ENCODE data around the gene KIF3A.

KIF3A gene

DNA sequence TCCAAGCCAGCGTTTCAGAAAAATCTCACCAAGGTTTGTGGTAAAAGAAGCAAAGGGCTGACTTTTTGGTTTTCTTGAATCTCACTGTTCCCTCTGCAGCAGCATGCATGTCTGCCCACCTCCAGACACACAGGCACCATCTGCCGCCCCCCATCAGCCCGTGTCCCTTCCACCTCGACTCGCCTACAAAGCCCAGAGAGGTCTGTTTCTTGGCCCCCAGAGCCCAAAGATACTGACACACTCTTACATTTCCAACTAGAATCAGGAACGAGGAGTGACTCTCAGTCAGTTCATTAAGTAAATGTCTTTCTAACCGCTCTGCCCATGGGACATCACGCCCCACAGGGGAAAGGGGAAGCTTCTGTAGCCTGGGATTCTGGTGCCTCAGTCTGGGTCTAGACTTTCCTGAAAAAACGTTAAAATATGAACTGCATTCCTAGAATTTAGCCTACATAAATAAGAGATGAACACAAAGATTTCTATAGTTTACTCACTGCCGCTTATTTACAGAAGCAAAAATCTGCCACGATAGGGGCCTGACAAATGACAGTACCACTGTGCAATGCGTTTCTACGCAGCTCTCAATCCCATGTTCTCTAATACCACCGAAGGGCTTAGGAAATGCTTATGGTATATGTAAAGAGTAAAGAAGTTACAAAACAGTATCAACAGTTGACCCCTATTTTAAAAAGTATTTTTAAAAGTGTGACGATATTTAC is 59.5 kb downstream of the KIF3A start:
- no peak for DNase-seq (ENCODE audit: low spot score)

DNA sequence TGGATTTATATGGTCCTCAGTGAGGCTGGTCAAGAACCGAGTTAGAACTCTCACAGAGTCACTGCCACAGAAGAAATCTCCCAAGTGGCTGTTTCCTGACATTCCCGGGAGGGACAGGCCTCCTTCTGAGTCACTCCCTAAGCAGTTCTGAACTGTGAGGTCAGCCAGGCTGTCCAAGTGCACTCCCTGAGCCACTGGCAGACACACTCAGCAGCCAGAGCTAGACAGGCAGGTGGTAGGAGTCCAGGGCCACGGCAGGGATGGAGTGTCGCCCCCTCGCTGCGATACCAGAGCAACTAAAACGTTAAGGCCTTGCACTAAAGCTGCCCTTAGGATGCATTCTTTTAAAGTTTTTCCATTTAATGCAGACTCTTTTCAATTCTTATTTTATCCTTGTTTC is 60.2 kb downstream of the KIF3A start:
- DNase-seq (ENCODE audit: low spot score) = peak; percentile 70

DNA sequence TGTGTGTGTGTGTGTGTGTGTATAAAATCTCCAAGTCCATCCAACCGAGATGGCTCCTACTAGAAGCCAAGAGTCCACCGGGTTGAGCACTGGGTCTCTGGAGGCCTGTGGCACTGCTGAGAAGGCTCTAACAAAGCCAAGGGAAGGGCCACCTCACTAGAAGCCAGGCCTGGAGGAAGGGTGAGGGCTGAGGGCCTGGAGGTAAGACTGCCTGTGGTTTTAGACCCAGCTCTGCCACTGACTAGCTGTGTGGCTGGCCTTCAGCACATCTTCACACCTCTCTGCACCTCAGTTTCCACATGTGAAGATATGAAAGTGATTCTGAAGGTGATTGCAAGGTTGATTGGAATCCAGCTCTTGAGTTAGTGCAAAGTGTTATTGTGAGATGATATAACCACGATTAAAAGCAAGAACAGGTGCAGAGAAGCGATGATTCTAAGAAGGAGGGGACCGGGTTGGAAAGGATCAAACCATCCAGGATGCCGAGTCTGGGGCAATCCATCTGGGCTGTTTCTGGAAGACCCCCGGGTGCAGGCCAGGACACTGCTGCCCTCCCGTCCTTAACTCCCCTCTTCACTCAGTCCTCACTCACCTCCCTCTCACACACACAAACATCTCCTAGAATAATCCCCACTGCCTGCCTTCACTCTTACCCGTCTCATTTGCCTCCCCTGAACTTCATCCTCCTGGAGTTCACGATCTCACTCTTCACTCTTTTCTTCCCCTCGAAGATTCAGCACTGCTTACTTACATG is 61.2 kb downstream of the KIF3A start:
- no peak for DNase-seq (ENCODE audit: low spot score)

DNA sequence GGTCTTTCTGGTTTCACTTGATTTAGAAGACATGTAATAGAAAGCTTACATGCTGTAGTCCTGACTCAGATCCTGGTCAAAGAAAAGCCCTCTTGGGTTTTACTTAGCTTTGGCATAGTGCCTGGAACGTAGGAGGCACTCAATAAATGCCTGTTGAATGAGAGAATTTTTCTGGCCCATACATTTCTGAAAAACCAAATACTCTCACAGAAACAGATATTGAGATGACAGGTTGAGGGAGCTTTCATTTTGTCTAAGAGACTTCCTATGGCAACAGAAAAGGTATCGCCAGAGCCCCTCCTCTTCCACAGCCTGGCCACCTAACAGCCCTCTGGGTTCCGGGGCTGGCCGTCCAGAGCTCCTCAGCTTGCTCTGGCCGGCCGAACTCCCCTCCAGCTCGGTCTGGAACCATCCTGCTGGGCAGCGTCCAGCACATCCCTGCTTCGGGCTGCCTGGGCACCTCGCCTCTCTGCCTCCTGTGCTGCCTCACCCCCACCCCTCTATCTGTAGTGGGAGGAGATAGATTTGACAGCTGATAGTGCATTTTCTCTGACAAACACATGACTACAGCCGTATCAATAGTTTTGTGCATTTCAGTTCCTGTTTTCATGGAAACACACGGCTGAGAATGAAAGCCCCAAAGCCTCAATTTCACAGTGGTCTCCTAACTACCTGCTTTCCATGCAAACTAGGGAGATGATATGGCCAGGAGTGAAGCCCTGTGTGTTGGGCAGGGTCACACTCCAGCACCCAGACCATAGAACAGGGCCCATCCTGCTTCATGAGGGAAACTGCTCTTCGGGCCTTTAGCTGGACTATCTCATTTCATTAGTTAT is 62.5 kb downstream of the KIF3A start:
- no peak for DNase-seq (ENCODE audit: low spot score)

DNA sequence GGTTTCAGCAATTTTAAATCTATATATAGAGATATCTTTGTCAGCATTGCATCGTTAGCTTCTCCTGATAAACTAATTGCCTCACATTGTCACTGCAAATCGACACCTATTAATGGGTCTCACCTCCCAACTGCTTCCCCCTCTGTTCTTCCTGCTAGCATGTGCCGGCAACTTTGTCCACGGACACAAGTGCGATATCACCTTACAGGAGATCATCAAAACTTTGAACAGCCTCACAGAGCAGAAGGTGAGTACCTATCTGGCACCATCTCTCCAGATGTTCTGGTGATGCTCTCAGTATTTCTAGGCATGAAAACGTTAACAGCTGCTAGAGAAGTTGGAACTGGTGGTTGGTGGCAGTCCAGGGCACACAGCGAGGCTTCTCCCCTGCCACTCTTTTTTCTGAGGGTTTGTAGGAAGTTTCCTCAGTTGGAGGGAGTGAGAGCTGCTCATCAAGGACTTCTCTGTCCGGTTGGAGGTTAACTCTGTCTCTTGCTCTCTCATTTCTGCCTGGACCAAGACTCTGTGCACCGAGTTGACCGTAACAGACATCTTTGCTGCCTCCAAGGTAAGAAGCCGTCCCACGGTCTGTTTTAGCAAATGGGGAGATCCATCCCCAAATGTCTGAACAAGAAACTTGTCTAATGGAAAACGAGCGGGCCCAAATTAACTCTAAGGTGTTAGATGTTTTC is 63.3 kb downstream of the KIF3A start, which contains the start of gene IL4:
TSS of gene IL4 (plus strand) at position 51 of the 692 bp plus-strand sequence. CDS start at position 113, 62 bp downstream.
- no peak for DNase-seq (ENCODE audit: low spot score)

DNA sequence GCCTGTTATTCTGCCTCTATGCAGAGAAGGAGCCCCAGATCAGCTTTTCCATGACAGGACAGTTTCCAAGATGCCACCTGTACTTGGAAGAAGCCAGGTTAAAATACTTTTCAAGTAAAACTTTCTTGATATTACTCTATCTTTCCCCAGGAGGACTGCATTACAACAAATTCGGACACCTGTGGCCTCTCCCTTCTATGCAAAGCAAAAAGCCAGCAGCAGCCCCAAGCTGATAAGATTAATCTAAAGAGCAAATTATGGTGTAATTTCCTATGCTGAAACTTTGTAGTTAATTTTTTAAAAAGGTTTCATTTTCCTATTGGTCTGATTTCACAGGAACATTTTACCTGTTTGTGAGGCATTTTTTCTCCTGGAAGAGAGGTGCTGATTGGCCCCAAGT is 63.9 kb downstream of the KIF3A start:
- no peak for DNase-seq (ENCODE audit: low spot score)

DNA sequence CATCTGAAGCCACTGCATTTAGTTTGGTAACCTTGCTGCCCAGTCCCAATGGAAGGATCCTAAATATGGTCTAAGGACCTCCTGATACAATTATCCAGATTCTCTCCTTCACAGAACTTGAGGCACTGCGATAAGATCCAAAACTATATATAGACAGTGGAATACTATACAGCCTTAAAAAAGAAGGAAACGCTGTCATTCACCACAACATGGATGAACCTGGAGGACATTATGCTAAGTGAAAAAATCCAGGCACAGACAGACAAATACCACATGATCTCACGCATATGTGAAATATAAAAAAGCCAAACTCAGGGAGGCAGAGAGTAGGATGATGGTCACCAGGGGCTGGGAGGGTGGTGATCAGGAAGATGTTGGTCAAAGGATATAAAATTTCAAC is 66.3 kb downstream of the KIF3A start:
- no peak for DNase-seq (ENCODE audit: low spot score)

DNA sequence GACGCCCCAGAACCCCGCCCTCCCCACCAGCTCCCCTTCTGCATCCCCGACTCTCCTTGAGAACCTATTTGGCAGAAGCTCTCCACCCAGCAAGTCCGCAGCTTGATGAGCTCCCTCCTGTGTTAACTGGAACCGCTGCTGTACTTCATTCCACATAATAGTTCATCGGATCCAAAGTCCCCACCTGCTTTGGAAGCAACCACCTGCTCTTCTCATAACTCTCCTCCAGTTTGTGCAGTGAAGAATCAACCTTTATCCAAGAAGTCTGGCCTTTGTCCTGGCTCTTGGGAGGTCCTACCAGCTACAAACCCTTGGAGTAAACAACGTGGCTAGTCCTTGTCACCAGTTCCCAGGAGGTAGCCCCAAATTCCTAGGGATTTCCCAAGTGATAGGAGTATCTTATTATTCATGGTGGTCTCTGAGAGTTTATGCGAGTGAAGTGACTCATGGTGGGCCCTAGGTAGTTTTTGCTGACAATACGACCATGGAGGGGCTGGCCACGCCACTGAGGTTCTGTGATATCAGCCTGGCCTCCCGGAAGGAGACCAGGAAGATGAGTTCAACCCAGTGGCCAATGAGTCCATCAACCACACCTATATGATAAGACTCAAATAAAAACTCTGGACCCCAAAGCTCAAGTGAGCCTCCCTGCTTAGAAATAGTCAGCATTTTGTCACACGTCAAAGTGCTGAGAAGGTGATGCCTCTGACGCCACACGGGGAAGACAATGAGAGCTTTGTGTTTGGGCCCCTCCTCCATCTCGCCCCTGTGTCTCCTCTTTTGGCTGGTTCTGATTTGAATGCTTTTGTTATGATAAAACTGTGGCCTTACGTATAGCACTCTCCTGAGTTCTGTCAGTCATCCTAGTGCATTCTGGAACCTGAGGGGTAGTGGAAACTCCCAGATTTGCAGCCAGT is 67.1 kb downstream of the KIF3A start:
- DNase-seq (ENCODE audit: low spot score) = no peak

DNA sequence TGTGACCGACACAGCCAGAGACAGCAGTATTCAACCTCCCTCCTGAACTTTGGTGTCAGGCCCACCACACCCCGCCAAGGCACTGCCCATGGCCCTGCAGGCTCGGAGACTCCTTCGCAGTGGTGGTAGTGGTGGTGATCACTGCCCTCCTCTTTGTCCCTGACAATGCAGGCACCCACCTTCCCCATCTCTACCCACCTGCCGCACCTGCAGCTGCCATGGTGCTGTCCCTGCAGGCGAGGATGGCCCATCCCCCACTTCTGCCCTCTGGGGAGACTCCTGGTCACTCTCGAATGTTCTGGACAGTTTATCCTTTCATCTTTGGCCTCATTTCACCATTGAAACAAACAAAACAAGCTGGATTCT is 67.9 kb downstream of the KIF3A start:
- no peak for DNase-seq (ENCODE audit: low spot score)

DNA sequence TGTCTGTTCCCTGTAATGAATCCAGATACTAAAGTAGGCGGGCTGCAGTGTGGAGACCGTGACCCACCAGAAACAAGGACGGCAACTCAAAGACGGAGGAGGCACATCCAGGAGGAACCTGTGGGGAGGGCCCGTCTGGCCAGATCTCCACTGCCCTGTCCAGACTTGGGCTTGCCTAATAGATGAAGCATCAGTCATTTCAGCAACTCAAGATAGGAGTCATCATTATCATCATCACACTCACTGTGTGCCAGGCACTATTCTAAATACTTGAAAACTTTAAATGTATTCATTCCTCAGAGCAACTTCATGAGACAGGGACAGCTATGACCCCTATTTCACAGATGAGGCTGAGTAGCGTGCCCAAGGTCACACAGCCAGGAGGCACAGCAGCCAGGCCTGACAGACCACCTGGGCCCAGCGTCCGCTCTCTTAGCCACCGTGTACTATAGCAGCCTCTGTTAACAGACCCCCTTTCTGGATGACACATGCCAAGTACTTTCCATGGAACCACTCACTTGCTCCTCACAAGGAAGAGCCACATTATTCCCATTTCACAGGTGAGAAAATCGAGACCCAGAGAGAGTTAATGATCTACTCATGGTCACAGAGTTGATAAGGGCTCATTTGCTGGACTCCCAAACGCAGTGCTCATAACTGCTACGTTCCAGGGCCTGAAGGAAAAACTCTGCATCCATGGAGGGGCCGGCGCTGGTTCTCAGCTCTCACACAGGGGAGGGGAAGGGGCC is 68.5 kb downstream of the KIF3A start:
- no peak for DNase-seq (ENCODE audit: low spot score)

DNA sequence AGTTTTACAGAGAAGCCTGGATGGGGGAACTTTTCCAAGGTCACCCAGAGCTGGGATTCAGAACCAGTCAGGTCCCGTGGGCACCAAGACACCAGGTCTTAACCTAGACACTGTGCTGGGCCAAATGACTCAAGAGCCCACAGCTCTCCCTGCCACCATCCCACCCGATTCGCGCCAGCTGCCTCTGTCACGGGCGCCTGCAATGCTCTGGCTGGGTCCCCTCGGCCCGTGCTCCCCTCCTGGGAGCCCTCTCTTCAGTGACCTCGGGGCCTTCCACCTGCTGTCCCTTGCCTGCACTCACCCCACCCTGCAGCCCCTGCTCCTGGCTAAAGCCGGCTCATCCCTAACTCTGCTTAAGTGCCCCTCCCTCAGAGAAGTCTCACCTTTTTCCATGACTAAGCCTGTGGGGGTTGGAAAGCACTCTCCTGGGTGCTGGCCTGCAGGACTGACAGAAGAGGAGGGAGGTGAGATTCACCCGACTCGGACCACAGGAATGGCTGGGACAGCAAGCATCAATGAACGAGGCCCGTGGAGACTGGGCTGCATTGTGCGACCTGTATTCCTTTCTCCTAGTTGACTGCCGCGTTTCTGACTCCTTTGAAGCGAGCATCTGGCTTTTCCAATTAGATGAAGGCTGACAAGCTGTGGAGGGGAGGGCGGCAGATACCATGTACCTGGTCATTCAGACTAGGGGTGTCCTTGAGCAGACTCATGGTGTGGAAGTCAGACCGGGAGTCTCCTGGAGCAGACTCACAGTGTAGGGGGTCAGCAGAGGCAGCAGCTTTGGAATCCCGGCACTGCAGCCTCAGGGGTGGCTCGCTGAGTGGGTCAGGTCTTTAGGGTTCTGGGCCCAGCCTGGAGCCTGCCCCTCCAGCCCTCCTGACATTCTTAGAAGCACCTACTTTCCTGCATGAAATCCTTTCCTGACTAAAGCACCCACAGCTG is 69.3 kb downstream of the KIF3A start:
- no peak for DNase-seq (ENCODE audit: low spot score)

DNA sequence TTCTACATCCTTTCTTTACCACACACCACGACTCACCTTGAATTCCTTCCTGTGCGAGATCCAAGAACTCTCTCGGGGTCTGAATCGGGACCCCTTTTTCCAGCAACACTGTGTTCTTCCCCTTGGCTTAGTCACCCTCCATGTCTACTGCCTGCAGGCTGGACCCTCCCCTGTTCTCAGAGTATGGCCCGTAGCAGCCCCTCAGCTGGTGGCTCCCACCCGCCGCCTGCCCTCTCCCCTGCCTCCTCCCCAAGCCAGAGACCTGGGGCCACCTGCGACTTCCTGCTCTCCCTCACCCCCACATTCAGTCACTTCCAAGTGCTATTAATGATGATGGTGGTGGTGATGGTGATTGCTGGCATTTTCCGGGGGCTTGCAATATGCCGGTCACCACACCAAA is 70.0 kb downstream of the KIF3A start:
- no peak for DNase-seq (ENCODE audit: low spot score)

DNA sequence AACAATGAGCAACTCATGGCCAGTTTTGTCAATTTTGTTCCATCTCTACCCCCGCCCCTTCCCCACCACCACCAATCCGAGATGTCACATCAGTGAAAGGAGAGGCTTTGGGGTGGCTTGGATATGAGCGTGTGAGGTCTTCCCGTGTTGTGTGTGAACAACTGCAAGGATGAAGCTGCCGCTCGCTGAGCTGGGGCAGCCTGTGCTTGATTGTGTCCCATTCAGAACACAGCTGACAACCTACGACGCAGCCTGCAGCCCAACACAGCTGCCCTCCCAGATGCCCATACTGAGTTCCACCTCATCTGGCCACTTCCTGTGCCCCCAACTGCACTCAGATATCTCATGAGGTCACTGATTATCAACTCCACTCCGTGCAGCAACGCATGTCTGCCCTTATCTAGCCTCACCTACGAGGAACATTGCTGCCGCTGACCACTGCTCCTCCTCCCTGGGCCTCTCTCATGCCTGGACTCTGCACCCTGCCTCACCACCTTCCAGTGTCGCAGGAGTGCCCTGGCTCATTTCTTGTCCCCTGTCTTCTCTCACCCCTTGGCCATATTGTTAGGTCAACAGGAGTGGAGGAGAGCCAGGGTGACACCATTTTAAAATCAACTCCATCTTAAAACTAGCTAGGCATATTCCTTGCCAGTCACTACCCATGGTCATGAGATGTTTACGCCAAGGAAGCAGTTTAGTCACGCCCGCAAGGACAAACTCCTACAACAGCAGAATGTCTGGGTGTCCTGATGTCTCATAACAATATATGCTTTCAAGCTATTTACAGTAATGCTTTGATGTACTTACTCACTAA is 70.8 kb downstream of the KIF3A start:
- DNase-seq (ENCODE audit: low spot score) = no peak

DNA sequence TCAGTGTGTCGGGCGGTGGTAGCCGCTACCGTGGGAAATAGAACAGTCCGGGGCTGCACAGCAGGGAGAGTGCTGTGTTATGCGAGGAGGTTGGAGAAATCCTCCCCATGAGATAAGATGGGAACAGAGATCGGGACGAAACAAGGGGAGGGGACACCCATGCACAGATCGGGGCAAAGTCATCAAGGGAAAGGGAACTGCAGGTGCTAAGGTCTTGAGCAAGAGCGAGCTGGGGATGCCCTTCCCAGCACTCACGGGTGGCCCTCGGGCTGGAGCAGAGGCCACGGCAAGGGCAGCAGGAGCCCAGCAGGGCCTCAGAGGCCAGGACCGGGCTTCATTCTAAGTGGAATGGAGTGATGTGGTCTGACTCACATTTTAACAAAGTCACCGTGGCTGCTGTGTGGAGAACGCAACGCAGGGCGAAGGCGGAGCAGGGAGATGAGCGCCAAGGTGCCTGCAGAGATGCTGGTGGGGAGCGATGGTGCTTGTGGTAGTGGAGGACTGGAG is 71.7 kb downstream of the KIF3A start:
- DNase-seq (ENCODE audit: low spot score) = no peak

DNA sequence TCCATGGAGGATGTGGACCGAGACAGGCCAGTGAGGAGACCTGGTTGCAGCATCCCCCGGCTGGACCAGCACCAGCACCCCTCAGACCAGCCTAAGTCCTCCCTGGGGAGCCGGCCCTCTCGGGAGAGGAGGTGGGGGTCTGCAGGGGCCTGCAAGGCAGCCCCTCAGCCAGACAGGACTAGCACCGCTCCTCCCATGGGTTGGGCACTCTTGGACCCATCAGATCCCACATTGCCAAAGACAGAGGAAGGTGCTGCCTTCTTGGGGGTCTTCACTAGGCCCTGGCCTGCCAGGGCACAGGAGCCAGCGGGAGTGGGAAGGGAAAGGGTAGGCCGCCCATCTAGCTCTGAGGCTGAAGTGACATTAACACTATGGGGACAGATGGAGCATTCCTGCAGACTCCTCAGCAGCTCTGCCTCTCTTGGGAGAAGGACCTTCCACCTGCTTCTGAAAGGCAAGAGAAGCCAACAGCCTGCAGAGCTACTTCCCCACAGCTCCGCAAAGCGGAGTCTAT is 72.6 kb downstream of the KIF3A start:
- DNase-seq (ENCODE audit: low spot score) = no peak

DNA sequence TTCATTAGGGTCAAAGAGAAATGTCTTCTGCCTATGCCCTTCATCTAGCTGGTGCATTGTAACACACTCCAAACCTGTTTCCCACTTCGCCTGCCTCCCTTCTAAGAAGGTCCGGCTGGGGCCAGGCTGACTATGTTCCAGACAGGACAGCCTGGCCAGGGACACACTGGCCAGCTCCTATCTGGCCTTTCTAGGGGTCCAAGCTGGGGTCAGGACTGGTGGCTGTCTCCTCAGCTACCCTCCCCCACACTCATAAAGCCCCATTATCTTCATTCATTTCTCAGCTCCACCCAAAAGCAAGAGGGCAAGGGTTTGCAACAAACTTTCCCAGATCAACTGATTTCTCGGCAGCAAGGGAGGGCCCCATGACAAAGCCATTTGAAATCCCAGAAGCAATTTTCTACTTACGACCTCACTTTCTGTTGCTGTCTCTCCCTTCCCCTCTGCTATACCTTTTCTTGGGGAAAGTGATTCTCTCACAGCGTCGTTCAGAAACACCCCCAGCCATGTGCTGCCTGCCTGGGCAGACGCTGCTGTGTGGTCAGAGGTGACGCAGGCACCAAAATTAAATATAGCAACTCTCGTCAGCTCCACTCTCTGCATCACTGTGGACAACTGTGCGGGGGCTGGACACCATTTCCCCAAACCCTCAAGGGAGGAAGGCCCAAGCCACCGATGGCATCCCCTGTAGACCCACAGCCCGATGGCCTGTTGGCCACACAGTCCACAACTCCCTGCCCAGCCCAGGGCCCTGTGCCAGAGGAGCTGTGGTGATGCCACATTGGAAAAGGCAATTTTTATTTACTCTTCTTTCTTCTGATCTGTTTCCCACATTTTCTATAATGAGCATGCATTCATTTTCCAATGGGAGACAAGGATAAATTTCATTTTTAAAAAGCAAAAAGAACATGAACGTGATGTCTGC is 73.3 kb downstream of the KIF3A start:
- no peak for DNase-seq (ENCODE audit: low spot score)
